ENCODE measurements around the gene PPDPF. TPM values are rescaled to one million over a fixed set of nuclear protein-coding genes. Genes with fewer than 3 reads are reported as not detected.
A peak's percentile ranks its signal among the peaks of the same experiment; 100 is the strongest.

Gene PPDPF
- total and polyA plus RNA-seq, 8 donors: 155 to 662 (median 277) TPM

- ATAC-seq (no peak), DNase-seq (no peak)
Measured at GRCh38 chr20:63471981-63472831, 48.4 kb upstream of the PPDPF start, which contains the start of gene KCNQ2. TSS of gene KCNQ2 (minus strand) at chr20:63472655. CDS start at chr20:63472463, 192 bp downstream.

GRCh38 chr20:63472862-63473390 is 47.6 kb upstream of the PPDPF start:
- TF ChIP-seq, protein P1, sequence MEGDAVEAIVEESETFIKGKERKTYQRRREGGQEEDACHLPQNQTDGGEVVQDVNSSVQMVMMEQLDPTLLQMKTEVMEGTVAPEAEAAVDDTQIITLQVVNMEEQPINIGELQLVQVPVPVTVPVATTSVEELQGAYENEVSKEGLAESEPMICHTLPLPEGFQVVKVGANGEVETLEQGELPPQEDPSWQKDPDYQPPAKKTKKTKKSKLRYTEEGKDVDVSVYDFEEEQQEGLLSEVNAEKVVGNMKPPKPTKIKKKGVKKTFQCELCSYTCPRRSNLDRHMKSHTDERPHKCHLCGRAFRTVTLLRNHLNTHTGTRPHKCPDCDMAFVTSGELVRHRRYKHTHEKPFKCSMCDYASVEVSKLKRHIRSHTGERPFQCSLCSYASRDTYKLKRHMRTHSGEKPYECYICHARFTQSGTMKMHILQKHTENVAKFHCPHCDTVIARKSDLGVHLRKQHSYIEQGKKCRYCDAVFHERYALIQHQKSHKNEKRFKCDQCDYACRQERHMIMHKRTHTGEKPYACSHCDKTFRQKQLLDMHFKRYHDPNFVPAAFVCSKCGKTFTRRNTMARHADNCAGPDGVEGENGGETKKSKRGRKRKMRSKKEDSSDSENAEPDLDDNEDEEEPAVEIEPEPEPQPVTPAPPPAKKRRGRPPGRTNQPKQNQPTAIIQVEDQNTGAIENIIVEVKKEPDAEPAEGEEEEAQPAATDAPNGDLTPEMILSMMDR (IDR thresholded peaks at IDR 0.05): no peak
- H3K4me1 ChIP-seq: peaks cover 0 to 14% of the 10 kb centered on the region in 2 donors
- H3K27me3 ChIP-seq: peaks cover 46 to 100% of the 10 kb centered on the region in 2 donors
- ATAC-seq: no peak
- DNase-seq: no peak
- H3K27ac ChIP-seq: no peak overlapping the region
- intact Hi-C loops (cut with DNase I): no loop called here
- no peaks in the 10 kb centered on the region for H3K36me3 ChIP-seq
- no peak overlapping the region for H3K4me3 ChIP-seq
- H3K9me3 ChIP-seq: no peaks in the 10 kb centered on the region

More at GRCh38 chr20:63471981-63472831, 48.4 kb upstream of the PPDPF start, which contains the start of gene KCNQ2:
- Histone ChIP-seq H3K27me3 (peaks cover 46 to 98% of the 10 kb centered on the region in 2 donors), H3K9me3 (no peaks in the 10 kb centered on the region), H3K4me1 (peaks cover 0 to 14% of the 10 kb centered on the region in 2 donors), H3K36me3 (no peaks in the 10 kb centered on the region), H3K27ac (no peak within 1 kb of the TSS), H3K4me3 (no peak within 1 kb of the TSS)
- TF ChIP-seq, protein P1 (IDR thresholded peaks at IDR 0.05): no peak
- intact Hi-C loops (cut with DNase I): no loop called here

GRCh38 chr20:63473555-63474449 is 46.8 kb upstream of the PPDPF start:
- H3K4me1 ChIP-seq: peaks cover 0 to 14% of the 10 kb centered on the region in 2 donors
- no peaks in the 10 kb centered on the region for H3K36me3 ChIP-seq
- no peak for ATAC-seq
- intact Hi-C loops (cut with DNase I): no loop called here
- no peak overlapping the region for H3K27ac ChIP-seq
- no peaks in the 10 kb centered on the region for H3K9me3 ChIP-seq
- H3K4me3 ChIP-seq: no peak overlapping the region
- TF ChIP-seq, protein P1 (IDR thresholded peaks at IDR 0.05): no peak
- H3K27me3 ChIP-seq: peaks cover 46 to 100% of the 10 kb centered on the region in 2 donors
- DNase-seq: no peak

- Histone ChIP-seq H3K9me3 (no peaks in the 10 kb centered on the region), H3K4me3 (no peak overlapping the region), H3K27ac (no peak overlapping the region), H3K4me1 (peaks cover 0 to 14% of the 10 kb centered on the region in 2 donors), H3K27me3 (peaks cover 51 to 100% of the 10 kb centered on the region in 2 donors), H3K36me3 (no peaks in the 10 kb centered on the region)
- TF ChIP-seq, protein P1 (IDR thresholded peaks at IDR 0.05): no peak
- peak; percentile 45 for ATAC-seq
- intact Hi-C loops (cut with DNase I): no loop called here
- no peak for DNase-seq
Measured at GRCh38 chr20:63475209-63475608, 45.4 kb upstream of the PPDPF start.
